Astrocyte of the hippocampus (primary cell): Measurements from ENCODE around the gene CD46.

Source experiments
- DNase-seq: peaks from one replicate; pipeline ENCODE4 v3.0.0; 2011; ENCODE audit warnings: low read depth, low spot score

Gene CD46

DNA sequence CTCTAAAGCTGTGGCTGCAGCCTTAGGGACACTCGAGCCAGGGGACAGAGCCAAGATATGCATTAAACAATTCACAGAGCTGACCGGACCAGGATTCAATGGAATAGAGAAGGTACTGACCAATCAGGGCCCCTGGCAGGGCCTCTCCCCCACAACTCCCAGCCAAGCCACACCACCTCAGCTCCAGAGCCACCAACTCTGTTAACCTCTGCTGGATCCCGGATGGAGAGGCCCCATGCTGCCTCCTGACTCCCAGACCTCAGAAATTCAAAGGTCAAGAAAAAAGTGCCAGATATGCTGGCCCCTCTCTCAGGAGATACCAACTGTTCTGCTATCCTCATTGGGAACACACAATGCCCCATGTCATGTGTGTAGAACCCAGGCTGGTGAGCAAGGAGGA, 62.1 kb downstream of the CD46 start:
- DNase-seq: no peak

DNA sequence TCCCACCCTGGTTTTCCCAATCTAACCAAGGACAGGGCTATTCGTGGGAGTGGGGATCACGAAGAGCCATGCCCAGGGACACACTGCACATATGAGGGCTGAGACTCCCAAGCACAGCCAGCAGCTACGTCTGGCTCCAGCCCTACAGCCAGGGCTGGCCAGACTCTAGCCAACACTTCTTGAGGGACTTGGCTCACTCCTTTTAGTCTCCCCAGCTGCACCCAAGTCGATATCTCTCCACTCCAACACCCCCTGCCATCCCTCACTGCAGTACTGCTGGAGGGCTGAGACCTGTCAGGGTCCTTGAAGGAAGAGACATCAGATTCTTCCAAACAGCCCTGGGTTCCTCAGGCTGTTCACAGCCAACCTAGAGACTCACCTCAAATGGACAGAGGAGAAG, 62.6 kb downstream of the CD46 start:
- DNase-seq: no peak

DNA sequence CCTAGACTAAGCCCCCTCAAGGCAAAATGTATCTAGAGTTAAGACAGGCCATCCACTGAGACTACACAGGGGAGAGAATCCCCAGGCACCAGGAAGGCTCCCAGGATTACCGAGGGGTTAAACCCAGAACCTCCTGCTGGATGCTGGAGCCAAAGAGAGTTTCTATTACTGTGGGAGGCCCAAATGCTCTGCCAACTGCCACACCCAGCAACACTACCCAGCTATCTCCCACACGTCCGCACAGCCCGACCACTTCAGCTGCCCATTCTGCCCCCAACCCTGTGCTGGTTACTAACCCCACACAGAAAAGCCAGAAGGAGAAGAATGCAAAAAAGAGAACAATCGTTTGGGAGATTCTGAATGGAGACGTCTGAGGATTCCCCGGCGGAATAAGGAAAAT, 63.6 kb downstream of the CD46 start:
- DNase-seq: no peak

DNA sequence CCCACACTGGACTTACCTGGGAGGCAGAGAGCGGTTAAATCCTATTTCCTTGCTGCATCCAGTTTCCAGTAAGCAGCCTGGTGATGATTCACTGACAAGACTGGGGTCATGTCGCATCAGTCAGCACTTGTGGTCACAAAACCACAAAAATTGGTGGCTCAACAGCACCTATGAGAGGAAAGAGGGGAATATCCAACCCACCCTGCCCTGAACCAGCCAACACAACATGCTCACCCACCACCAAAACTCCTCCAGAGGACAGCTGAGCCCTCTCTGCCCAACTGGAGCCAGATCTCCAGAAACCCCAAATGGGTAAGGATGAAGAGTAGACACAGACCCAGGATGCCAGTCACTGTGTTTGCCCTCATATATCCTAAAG, 64.0 kb downstream of the CD46 start:
- no peak for DNase-seq

DNA sequence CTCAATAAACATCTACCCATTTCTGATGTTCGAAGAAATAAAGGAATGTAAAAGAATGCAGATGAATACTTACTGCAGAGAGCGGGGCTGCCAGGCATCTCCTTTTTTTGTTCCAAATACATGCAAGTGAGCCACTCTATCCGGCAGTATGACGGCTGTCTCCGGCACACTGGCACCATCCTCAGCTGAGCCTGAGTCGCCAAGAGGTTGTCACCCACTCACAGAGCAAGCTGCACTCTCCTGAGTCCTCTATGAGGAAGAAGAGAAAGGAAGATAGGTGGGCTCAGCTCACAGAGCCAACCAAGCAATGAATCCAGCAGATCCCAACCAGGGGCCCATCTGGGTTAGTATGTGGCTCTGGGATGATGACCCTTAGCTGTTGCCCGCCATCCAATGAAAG, 65.3 kb downstream of the CD46 start:
- DNase-seq: no peak

DNA sequence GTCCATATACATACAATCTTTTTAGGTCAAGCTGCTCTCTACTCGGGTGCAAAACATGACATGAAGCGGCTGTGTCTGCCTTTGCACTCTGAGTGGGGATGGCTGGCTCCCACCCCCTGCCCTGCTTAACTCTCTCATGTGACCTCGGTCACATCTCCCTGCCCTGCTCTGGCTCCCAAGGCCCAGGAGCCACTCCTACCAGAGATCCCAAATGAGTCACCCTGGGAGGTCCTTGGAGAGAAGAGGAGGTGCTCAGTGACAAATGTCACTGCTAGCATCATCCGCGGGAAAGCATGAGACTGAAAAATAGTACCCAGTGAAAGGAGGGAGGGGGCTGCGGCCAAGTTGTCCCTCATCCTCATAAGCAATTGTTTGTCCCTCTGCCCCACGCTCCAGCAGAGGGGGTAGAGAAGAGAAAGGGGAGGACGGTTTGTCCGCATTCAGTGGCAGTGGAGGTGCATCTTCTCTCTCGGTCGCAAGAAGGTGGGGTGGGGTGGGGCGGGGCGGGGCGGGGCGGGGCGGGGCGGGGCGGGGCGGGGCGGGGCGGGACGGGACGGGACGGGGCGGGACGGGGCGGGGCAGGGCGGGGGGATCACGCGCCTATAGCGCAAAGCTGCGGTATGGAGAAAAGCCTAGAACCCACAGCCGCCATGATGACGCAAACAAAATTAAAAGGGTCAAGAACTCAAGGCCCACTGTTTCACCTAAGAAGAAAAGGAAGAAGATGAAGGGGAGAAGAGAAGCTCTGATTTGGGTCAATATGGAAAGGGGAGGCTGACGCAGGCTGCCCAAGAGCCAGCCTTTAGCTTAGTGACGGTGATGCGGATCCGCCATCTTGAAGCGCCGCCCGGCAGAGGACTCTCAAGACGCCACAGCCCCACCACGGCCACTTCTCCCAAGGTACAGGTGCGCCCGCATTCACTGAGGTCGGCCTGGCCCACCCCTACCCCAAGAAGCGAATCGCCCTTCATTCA, 66.2 kb downstream of the CD46 start:
- no peak for DNase-seq

DNA sequence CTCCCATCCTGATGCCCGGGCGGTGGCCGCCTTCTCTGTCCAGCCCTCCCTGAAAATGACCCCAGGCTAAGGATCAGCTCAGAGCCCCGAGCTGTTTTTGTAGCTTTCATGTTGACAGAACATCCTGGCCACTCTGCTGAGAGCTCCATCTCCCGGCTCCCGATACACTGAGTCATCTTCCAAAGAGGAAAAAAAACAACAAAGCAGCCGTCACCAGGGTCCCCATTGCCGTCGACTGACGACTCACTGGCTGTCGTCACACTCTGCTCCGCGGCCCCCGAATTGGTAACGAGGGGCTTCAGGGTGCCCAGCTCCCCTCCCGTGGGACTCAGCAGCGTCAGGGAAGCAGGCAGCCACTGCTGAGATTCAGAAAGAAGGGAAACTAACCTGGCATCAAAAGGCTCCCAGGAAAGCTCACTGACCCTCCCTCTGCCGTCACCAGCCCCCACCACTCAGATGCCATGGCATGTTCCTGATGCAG, 67.2 kb downstream of the CD46 start:
- peak; percentile 75 for DNase-seq

DNA sequence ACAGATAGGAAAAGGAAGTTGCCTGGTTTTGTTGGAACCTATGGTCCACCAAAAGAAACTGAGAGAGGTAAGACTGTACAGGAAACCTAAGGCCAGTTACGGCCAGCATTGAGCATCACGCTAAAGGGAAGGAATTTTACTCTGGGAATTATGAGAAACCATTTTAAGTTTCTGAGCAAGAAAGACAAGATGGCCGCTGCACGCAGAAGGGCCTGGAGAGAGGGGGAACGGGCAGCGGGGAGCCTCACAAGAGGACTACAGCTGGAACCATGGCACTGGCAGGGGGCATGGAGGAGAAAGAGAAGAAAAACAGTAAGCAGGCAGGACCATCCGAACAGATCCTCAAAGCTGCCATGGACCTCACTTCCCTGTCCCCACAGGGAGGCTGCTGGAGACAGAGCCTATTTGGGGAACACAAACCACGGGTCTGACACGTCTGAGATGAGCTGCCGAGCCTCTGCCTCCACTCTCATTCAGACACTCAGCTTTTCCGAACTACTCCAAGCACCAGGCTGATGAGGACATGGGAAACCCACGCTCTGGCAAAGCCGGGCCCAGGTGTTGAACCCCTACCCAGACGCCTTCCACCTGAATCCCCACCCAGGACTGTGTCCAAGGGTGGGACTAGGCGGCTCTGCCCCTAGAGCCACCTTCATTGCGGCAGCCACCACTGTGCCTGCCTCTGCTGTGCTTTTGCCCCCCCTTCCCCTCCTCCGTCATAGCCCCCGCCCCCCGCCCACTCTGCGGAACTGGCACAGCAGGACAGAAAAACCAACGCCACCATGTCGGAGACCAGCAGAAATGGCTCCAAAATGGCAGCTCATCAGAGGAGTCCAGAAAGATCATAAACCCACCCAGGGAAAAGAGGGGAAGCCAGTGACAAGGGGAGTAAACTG, 69.0 kb downstream of the CD46 start:
- DNase-seq: no peak

DNA sequence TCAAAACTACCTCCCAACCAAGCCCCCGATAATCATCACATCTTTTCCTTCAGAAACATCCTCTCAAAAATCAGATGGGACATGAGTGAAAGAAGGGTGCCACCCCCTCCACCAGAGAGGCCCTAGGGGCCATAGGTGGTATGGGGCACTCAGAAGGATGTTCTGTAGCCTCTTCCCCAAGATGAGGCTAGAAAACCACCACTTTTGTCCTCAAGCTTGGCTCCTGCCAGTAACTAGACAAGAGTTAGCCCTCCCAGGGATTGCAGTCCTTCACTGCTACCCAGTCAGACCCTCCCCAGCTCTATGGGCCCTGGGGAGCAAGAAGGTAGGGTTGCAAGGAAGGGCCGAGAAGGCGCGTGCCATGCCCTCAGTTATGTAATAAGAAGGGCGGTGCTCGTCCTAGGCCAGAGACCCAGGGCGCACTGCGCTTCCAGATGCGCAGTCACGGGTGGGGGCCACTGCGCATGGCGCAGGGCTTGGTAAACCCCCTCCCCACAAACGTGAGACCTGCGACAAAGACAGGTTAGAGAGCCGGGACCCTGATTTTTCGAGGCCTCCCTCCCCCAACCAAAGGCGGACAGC, 69.7 kb downstream of the CD46 start:
- no peak for DNase-seq

DNA sequence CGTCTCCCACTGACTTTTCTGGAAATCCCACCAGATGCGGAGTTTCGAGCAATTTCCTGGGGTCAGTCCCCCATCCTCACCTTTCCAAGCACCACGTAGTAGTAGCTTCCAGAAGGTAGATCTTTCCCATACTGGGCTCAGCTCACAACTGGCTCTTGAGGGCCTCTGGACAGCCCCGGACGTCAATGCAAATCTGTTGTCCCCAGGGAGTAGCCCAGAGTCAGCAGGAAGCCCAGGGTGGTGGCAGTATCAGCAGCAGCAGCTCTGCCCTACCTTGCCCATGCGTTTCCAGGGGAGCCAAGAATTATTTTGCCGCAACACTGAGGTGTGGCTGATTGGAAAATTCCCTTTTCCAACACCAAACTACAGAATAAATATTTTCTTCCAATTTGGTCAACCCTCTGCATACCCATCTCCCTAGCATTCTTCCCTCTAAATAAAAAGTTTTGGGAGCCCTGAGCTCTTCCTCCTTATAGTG, 70.3 kb downstream of the CD46 start:
- DNase-seq: no peak

DNA sequence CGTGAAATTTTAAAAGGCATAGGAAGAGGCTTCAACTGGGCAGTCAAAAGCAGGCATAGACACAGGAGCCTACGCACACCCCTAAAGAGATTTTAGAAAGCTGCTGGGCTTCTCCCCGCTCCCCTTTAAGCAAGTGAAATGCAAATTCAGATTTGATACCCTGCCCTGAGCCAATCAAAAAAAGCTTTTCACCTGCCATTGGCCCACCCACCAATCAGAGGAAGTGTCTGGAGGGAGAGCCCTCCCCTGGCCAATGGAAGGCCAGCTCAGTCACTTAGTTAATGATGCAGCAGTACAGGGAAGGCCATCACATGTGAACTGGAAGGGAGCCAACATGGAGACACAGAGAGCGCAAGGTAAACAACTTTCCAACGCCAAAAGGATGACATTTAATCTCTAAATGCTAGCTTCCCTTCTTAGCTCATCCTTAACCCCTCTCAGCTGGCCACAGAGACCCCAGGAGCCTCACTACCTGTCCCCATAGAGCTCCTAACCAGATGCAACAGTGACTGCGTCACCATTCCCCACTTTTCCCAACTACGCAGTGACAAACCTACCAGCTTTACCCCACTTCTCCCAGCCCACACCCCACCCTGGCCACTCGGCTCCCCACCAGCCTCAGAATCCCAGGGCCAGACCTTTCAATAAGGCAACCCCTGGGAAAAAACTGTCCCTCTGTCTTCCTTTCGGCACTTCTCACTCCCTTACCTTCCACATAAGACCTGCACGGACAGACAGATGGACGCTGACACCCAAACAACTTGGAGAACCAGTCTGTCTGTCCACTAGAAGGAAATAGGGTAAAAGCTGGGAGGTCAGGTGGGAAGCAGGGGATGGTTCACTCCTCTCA, 71.0 kb downstream of the CD46 start:
- no peak for DNase-seq

DNA sequence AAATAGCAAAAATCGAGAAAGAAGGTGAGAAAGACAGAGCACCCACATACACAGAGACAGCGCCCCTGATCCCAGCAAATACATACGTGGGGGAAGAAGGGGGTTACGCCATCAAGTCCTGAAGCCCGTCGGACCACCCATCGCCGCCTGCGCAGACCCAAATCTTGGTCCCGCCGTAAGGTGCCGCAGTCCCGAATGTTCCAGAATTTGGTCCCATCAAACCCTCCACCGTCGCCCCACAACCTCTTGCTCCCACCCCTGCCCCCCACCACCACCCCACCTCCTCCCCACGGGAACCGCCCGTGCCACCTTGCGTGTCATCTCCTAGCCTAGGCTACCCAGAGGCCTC, 71.7 kb downstream of the CD46 start:
- no peak for DNase-seq

DNA sequence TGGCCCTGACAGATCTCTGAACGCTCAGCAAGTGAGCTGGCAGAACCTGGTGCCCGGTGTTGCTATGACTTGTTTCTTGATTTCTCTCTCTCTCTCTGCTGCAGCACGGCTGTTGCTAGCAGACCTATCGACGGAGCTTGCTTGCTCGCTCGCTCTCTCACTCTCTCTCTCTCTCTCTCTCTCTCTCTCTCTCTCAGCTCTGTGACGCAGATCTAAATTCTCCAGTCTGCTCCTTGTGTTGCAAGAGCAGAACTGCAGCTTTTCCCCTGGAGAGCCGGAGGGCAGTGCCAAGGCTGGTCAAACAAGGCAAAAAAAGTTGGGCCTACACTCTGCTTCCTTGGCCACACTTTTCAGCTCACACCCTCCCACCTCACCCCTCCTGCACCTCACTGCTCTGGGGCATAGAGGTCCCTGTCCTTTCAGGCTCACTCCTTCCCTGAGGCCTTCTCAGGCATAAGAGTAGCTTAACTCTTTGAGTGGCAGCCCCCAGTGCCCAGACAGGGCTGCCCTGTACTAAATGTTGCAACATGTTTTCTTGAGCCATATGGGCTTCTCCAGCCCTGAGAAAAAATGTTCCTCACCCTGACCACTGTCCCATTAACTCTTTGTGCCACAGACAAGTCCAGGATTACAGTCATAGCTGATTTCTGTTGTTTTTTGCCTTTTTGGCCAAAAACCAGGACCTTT, 72.2 kb downstream of the CD46 start:
- peak; percentile 94 for DNase-seq

DNA sequence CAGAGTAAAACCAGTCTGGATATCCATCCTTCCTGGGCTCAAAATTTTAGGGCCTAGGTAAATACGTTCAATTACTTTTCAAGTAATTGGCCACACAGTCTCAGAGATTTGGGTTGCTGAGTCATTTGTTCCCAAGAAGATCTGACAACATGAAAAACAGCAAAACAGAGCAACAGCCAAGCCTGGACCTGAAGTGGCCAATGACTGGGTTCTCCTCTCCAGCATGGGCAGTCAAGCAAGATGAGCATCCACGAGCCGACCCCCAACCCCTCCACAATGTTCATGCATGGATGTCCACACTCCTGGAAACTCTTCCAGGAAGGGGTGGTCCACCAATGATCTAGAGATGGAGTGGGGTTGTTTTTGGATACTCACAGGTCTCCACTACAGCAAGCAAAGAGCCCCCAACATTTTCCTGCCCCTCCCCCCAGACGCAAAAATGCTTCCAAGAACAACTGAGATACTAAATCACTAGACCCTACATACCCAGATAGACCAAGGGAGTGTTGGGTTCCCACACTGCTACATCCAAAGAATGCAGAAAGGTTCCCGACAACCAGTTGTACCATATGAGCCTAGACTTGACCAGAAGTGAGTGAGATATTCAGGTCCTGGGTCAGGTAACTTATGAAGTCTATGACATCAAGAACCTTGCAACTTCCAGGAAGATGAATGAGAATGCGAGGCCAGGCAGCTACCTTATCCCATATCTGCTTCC, 73.0 kb downstream of the CD46 start:
- peak; percentile 64 for DNase-seq

DNA sequence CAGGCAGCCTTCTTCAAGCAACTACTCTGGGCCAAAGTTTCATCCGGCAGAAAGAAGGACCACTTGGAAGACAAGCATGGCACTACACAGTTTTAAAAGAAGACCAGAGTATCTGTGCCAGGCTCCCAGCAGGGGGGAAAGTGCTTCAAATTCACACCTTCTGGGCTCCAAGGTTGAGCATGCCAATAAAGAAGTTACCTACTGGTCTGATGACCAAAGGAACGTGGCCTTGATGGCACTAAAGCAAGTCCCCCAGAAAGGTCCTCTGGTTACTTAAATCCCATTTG, 73.5 kb downstream of the CD46 start:
- DNase-seq: no peak

DNA sequence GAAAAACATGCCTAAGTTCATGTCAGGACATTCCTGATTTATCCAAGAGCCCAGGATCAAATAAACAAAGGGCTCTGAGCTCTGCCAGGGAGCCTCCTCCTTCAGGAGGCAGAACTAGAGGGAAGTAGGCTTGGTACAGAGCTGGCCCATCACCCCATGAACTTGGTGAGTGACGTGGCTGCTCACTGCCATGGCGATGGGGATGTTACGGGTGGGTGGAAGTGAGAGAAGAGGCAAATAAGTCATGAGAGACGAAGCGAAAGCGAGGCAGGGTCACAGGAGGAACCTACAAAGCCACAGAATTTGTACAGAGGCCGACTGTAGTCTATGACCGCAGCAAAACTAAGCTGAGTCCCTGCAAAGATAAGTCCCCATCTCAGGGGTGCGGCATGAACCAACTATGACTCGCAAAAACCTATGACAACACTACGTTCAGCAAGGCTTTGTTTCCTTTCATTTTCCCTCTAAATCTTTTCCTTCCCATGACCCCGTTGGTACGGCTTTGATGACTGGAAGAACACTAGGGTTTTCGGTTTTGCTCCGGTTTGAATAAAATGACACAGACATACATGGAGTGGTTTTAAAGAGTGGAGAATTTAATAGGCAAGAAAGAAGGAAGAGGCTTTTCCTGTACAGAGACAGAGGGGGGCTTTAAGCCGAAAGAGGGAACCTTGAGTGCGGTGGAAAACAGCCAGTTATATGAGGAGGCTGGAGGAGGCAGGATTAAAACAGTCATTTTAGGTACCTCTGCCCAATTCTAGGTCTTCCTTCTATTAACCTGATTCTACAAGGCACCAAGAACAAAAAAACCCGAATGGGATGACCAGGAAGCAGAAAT, 74.1 kb downstream of the CD46 start:
- no peak for DNase-seq

DNA sequence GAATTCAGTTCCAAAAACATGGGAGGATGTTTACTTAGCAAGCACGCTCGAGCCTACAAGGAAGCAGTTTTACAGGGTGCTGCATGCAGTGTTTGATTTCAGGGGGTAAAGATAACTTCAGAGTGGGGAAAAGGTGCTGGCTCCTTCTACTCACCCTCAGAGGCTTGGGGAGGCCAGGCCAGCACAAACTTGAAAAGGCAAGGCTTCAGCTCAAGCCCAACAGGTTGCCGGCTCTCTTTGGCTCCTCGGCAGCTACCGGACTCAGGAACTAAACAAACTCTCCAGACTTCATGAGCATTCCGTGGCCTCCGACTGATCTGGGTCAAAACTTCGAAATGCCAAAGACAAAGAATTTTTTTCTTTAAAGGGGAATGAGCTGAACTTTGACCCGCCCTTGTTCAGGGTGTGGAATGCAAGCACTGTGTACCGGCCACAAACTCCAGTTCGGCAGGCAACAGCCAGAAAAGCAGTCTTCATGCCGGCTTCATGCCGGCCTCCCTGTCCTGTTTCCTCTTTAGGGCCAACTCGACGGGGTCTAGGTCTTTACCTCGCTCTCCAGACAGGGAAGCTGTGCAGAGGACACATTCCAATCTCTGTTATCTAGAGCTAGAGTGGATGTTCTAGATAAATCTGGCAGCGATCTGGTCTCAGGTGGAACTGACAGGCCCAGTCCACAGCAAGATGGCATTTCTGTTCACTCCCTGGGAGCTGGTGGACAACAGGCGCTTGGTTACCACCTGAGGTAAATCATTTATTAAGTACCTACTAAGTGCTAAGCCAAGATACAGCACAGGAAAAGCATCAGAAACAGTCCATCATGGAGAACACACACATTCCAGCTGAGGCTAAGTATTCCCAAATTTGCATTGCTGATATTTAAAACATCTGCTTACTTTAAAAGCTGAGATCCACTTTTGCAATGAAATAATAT, 75.0 kb downstream of the CD46 start:
- DNase-seq: no peak

DNA sequence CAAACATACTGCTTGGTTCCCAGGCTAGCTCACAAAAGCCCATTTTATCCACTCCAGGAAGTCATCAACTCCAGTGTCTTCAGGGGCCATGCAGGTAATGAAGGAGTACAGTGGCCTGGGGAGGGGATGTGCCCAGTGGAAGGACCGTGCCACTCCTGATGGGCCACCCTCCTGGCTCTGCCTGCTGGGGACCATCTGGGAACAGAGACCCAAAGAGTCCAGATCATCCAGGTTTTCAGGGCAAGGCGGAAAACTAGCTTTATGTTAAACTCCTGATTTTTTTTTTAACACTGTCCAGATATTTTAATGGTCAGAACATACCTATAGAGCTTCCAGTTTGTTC, 75.6 kb downstream of the CD46 start:
- no peak for DNase-seq
